Measurements from ENCODE around the gene MAGI1. TPM values are rescaled to one million over a fixed set of nuclear protein-coding genes. Genes with fewer than 3 reads are reported as not detected.

Gene MAGI1
- total and polyA plus RNA-seq, 2 donors (not counting 1 experiment from before 2014, with no cell fraction given) = 15.7 to 23.7 TPM

DNA sequence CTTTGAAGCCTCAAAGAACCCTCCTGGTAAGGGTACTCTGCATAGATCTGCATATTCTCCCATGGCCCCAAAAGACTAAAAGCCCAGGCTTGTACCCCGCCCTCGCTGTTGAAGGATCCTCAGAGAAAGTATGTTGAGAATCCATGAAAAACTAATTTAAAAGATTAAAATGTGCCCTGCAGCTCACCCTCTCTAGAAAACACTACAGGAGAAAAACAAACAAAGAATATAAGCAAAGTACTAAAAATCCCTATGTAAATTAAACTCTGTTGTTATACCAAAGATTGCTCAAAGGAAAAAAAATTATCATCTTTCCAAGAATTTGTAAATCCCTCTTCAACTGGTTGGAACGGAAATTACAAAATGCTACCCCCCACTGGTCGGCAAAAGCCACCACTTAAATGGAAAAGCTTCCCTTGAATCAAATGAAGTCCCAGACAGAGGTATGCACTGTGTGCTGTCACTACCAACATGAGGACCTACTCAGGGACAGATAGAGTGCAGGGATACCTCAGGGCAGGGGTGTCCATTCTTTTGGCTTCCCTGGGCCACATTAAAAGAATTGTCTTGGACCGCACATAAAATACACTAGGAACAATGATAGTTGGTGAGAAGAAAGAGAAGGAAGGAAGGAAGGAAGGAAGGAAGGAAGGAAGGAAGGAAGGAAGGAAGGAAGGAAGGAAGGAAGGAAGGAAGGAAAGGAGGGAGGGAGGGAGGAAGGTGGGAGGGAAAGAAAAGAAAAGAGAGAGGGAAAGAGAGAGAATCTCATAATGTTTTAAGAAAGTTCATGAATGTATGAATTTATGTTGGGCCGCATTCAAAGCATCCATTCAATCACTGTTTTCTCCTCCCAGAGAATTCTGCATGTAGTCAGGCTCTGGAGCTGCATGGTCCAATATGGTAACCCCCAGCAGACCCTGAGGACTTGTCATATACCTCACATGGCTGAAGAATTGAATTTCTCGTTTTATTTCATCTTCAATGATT is 88.1 kb downstream of the MAGI1 start:
- H3K36me3 ChIP-seq (ENCODE audit: control insufficient read depth, insufficient read depth, low read length) = no peaks in the 10 kb centered on the region
- H3K27me3 ChIP-seq (ENCODE audit: control insufficient read depth, insufficient read depth, low read length) = no peaks in the 10 kb centered on the region
- H3K9me3 ChIP-seq (ENCODE audit: control insufficient read depth, insufficient read depth, low read depth, low read length) = no peaks in the 10 kb centered on the region
- no peak overlapping the region for H3K4me3 ChIP-seq (replicated peaks in 1 of 4; ENCODE audit: control extremely low read depth in 1 of 4, insufficient read depth in 1 of 4, low read depth in 3 of 4, low read length in 4 of 4)
- H3K79me2 ChIP-seq (ENCODE audit: control insufficient read depth, insufficient read depth, low read length) = peaks cover 8% of the 10 kb centered on the region
- no peak overlapping the region for H3K27ac ChIP-seq (ENCODE audit: insufficient read depth, low read length)
- DNase-seq (ENCODE audit: low read depth in 2 of 2) = peak in 1 of 2 donors; percentile 15
- no peak overlapping the region for H2AFZ ChIP-seq (ENCODE audit: low read length)
- TF ChIP-seq, protein P1, sequence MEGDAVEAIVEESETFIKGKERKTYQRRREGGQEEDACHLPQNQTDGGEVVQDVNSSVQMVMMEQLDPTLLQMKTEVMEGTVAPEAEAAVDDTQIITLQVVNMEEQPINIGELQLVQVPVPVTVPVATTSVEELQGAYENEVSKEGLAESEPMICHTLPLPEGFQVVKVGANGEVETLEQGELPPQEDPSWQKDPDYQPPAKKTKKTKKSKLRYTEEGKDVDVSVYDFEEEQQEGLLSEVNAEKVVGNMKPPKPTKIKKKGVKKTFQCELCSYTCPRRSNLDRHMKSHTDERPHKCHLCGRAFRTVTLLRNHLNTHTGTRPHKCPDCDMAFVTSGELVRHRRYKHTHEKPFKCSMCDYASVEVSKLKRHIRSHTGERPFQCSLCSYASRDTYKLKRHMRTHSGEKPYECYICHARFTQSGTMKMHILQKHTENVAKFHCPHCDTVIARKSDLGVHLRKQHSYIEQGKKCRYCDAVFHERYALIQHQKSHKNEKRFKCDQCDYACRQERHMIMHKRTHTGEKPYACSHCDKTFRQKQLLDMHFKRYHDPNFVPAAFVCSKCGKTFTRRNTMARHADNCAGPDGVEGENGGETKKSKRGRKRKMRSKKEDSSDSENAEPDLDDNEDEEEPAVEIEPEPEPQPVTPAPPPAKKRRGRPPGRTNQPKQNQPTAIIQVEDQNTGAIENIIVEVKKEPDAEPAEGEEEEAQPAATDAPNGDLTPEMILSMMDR (conservative IDR thresholded peaks at IDR 0.05 in 1 of 2, IDR thresholded peaks at IDR 0.05 in 1 of 2; ENCODE audit: low read depth in 1 of 2, low read length in 2 of 2) = no peak
- no peak for TF ChIP-seq EZH2 (IDR thresholded peaks at IDR 0.05; ENCODE audit: low read length, missing control alignments)
- no peaks in the 10 kb centered on the region for H4K20me1 ChIP-seq (ENCODE audit: control insufficient read depth, extremely low read depth, insufficient read depth, low read length)
- no peak overlapping the region for H3K9ac ChIP-seq (ENCODE audit: insufficient read depth, low read length)
- H3K4me2 ChIP-seq (ENCODE audit: extremely low read depth, insufficient read depth, low read length) = no peak overlapping the region
- peaks cover 17% of the 10 kb centered on the region for H3K4me1 ChIP-seq (ENCODE audit: control insufficient read depth, extremely low read depth, insufficient read depth, low read length)

DNA sequence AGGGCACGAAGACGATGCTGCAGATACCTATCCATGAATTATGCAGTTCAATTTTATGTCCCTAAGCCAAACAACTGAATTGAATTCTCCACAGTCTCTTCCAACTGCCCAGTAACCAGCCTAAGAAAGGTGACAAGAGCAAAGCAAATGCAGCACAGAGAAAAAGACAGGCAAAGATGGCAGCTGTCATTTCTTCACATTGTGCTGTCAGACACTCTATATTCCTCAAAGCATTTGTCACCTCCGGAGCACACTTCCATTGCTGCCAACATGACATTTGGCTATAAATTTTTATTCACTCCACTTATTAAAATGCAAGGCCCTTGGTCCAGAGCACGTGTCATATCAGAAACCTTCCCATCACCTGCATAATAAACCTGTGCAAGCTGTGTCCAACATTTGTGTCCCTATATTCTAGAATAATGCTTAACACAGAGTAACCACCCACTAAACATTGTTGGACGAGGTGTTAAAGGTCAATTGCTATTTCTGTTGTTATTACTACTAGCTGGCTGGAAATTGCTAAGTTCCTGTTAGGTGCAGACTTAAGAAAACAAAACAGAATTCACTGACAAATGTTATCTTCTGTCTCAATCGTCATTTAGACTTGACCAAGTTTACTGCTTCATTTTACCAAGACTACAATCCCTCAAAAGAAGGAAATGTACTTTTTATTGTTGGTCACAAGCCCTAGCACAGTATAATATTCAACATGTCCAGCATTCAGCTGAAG is 89.7 kb downstream of the MAGI1 start:
- no peak for TF ChIP-seq EZH2 (IDR thresholded peaks at IDR 0.05; ENCODE audit: low read length, missing control alignments)
- TF ChIP-seq, protein P1 (conservative IDR thresholded peaks at IDR 0.05 in 1 of 2, IDR thresholded peaks at IDR 0.05 in 1 of 2; ENCODE audit: low read depth in 1 of 2, low read length in 2 of 2) = no peak
- H3K4me2 ChIP-seq (ENCODE audit: extremely low read depth, insufficient read depth, low read length) = no peak overlapping the region

DNA sequence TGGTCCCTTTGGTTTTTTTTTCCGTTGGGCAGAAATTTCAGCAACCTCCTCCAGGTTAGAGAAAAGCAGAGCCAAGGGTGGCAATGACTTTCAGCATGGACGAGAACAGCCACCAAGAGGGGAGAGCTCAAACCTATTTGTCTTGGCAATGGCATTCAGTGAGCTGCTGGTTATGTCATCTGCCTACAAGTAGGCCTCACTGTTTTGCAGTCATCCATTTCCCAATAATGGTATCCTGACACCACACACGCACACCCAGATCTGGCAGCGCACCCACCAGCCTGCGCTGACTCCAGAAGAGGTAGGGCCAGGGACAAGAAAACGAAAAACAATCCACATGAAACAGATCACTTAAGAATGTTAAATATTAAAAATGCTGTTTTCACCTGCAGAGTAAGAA is 92.3 kb downstream of the MAGI1 start:
- H3K9me3 ChIP-seq (ENCODE audit: control insufficient read depth, insufficient read depth, low read depth, low read length) = no peaks in the 10 kb centered on the region
- no peak overlapping the region for H3K4me2 ChIP-seq (ENCODE audit: extremely low read depth, insufficient read depth, low read length)
- H3K27me3 ChIP-seq (ENCODE audit: control insufficient read depth, insufficient read depth, low read length) = no peaks in the 10 kb centered on the region
- DNase-seq (ENCODE audit: low read depth in 2 of 2) = peak; percentile 55 to 85
- H2AFZ ChIP-seq (ENCODE audit: low read length) = no peak overlapping the region
- H3K4me3 ChIP-seq (replicated peaks in 1 of 4; ENCODE audit: control extremely low read depth in 1 of 4, insufficient read depth in 1 of 4, low read depth in 3 of 4, low read length in 4 of 4) = no peak overlapping the region
- TF ChIP-seq, protein P1 (conservative IDR thresholded peaks at IDR 0.05 in 1 of 2, IDR thresholded peaks at IDR 0.05 in 1 of 2; ENCODE audit: low read depth in 1 of 2, low read length in 2 of 2) = no peak
- TF ChIP-seq EZH2 (IDR thresholded peaks at IDR 0.05; ENCODE audit: low read length, missing control alignments) = no peak
- H3K36me3 ChIP-seq (ENCODE audit: control insufficient read depth, insufficient read depth, low read length) = no peaks in the 10 kb centered on the region
- no peak overlapping the region for H3K27ac ChIP-seq (ENCODE audit: insufficient read depth, low read length)
- no peaks in the 10 kb centered on the region for H3K79me2 ChIP-seq (ENCODE audit: control insufficient read depth, insufficient read depth, low read length)
- no peaks in the 10 kb centered on the region for H4K20me1 ChIP-seq (ENCODE audit: control insufficient read depth, extremely low read depth, insufficient read depth, low read length)
- no peaks in the 10 kb centered on the region for H3K4me1 ChIP-seq (ENCODE audit: control insufficient read depth, extremely low read depth, insufficient read depth, low read length)
- no peak overlapping the region for H3K9ac ChIP-seq (ENCODE audit: insufficient read depth, low read length)

More for the DNA sequence above, 89.7 kb downstream of the MAGI1 start:
- Histone ChIP-seq H3K9ac (ENCODE audit: insufficient read depth, low read length) (no peak overlapping the region), H2AFZ (ENCODE audit: low read length) (no peak overlapping the region), H3K4me1 (ENCODE audit: control insufficient read depth, extremely low read depth, insufficient read depth, low read length) (peaks cover 9% of the 10 kb centered on the region), H3K9me3 (ENCODE audit: control insufficient read depth, insufficient read depth, low read depth, low read length) (no peaks in the 10 kb centered on the region), H3K4me3 (replicated peaks in 1 of 4; ENCODE audit: control extremely low read depth in 1 of 4, insufficient read depth in 1 of 4, low read depth in 3 of 4, low read length in 4 of 4) (no peak overlapping the region), H3K27me3 (ENCODE audit: control insufficient read depth, insufficient read depth, low read length) (no peaks in the 10 kb centered on the region), H3K79me2 (ENCODE audit: control insufficient read depth, insufficient read depth, low read length) (peaks cover 8% of the 10 kb centered on the region), H4K20me1 (ENCODE audit: control insufficient read depth, extremely low read depth, insufficient read depth, low read length) (no peaks in the 10 kb centered on the region), H3K36me3 (ENCODE audit: control insufficient read depth, insufficient read depth, low read length) (no peaks in the 10 kb centered on the region), H3K27ac (ENCODE audit: insufficient read depth, low read length) (no peak overlapping the region)
- DNase-seq (ENCODE audit: low read depth in 2 of 2) = no peak
